ENCODE results near the gene DUS1L.

- TF ChIP-seq CTCF (IDR thresholded peaks at IDR 0.05; ENCODE audit: low read depth, low read length, poor library complexity, severe bottlenecking) (no peak), EZH2phosphoT487 (IDR thresholded peaks at IDR 0.05; ENCODE audit: borderline replicate concordance, low read length) (no peak)
Measured at GRCh38 chr17:82048571-82048971, 17.0 kb downstream of the DUS1L start.

All from DOHH2 (cell line).